ENCODE data around the gene DGKZ. TPM values are rescaled to one million over a fixed set of nuclear protein-coding genes. Genes with fewer than 3 reads are reported as not detected.

DGKZ gene
- total and polyA plus RNA-seq, 10 of the 15 experiments (the other 5 are each of a cell fraction or from before 2014, with no cell fraction given): 0.50 to 78.4 (median 39.5) TPM

DNA sequence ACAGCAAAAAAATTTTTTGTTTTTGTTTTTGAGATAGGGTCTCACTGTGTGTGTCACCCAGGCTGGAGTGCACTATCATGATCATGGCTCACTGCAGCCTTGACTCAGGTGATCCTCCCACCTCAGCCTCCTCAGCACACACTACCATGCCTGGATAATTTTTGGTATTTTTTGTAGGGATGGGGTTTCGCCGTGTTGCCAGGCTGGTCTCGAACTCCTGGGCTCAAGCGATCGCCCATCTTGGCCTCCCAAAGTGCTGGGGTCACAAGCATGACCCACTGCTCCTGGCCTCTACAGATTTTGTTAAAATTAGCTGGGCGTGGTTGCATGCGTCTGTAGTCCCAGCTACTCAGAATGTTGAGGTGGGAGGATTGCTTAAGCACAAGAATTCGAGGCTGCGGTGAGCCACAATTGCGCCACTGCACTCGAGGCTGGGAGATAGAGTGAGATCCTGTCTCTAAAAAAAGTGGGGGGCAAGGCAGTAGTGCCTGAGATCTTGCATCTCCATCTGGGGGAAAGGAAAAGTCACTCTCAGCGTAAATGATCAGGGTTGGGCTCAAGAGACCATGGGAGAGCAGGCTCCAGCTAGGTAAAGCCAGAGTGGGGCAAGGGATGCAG is 10.6 kb upstream of the DGKZ start (continued):
- TF ChIP-seq ZNF217 (IDR thresholded peaks at IDR 0.05) (no peak), TCF12 (IDR thresholded peaks at IDR 0.05; ENCODE audit: low read depth, low read length) (no peak)

DNA sequence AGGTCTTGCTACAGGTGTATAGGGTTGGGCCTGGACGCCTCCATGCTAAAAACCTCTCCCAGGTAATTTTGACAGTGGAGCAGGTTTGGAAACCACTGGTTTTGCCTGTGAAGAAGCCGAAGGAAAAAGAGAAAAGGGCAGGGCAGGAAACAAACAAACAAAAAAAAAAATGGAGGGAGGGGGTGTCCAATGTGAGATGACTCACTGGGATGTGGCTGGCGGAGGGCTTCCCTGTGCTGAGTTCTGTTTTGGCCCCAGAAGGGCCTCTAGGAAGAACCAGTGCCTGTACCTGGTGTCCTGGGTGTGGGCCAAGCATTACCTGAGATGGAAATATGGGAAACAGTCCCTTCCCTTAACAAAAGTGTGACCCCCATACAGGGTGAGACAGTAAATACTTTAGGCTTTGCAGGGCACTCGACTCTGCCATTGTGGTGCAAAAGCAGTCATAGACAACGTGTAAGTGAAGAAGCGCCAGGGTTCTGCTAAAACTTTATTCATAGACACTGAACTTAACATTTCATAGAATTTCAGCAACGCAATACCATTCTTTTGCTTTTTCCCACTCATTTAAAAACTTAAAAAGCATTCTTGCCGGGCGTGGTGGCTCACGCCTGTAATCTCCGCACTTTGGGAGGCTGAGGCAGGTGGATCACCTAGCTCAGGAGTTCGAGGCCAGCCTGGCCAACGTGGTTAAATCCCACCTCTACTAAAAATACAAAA is 9.5 kb upstream of the DGKZ start:
- H3K27ac ChIP-seq (ENCODE audit: control insufficient read depth, insufficient read depth): no peak overlapping the region
- no peaks in the 10 kb centered on the region for H4K20me1 ChIP-seq (ENCODE audit: control insufficient read depth, insufficient read depth)
- no peaks in the 10 kb centered on the region for H3K9me3 ChIP-seq (replicated peaks; ENCODE audit: control insufficient read depth, insufficient read depth, low read length)
- ChIA-PET POLR2A (no interaction called here), RAD21 (ENCODE audit: unreplicated experiment) (no interaction called here), SMC1A (ENCODE audit: uncharacterized antibody, unreplicated experiment) (interaction anchor here (0.7 kb wide), 1 partner anchor 114 kb away, joined by 3 read pairs; no protein-coding TSS in a partner anchor), CTCF (interaction anchor here (1.2 kb wide), 1 partner anchor 8 kb away, joined by 3 read pairs; no protein-coding TSS in a partner anchor)
- WGBS (ENCODE audit: insufficient coverage, insufficient replicate concordance, low lambda C conversion rate, missing lambda C conversion rate): 37% methylated on average over 13 of the region's 13 CpGs
- DNase-seq (ENCODE audit: low read depth, low spot score) (no peak), FAIRE-seq (no peak), ATAC-seq (no peak)
- no peak overlapping the region for H3K4me3 ChIP-seq
- H3K36me3 ChIP-seq (ENCODE audit: control insufficient read depth in 2 of 2, insufficient read depth in 2 of 2, low read length in 1 of 2): no peaks in the 10 kb centered on the region
- no peak overlapping the region for H3K4me2 ChIP-seq (ENCODE audit: control insufficient read depth, insufficient read depth)
- H3K9ac ChIP-seq (ENCODE audit: control insufficient read depth, insufficient read depth, low read length): no peak overlapping the region
- TF ChIP-seq NR2C2 (IDR thresholded peaks at IDR 0.05; ENCODE audit: borderline replicate concordance, control insufficient read depth, insufficient read length, low read depth) (no peak), SIX5 (IDR thresholded peaks at IDR 0.05; ENCODE audit: low read depth, low read length, severe bottlenecking) (no peak), ATF7 (IDR thresholded peaks at IDR 0.05; ENCODE audit: low read depth) (no peak), MTA2 (IDR thresholded peaks at IDR 0.05; ENCODE audit: low read depth) (no peak)
- in situ Hi-C loops (cut with MboI) (no loop called here), intact Hi-C loops (cut with micrococcal nuclease; ENCODE audit: unreplicated experiment) (no loop called here)
- H2AFZ ChIP-seq (ENCODE audit: control insufficient read depth, low read depth, low read length): no peak overlapping the region
- no TSS peak for BruUV-seq (replicated peaks)
- no peaks in the 10 kb centered on the region for H3K4me1 ChIP-seq (ENCODE audit: control insufficient read depth, insufficient read depth, low read length)
- H3K27me3 ChIP-seq (replicated peaks in 1 of 2; ENCODE audit: control insufficient read depth in 2 of 2, insufficient read depth in 2 of 2, low read length in 1 of 2): peaks cover 9 to 12% of the 10 kb centered on the region in 2 experiments
- H3K79me2 ChIP-seq (ENCODE audit: control insufficient read depth, insufficient read depth, low read length): no peaks in the 10 kb centered on the region

Data from GM12878 (cell line).